AG10803 (cell line): Measurements from ENCODE around the gene DOK5.

Source experiments
- DNase-seq: peaks from one replicate; pipeline ENCODE4 v3.0.0; 2010; ENCODE audit warnings: low read depth
- H3K4me3 ChIP-seq: 2 replicates; pipeline ENCODE4 v1.5.1; 2011; ENCODE audit warnings: mild to moderate bottlenecking, low read length, control low read depth
- CTCF ChIP-seq: conservative IDR thresholded peaks from 2 replicates; pipeline ENCODE4 v1.5.1; 2011; ENCODE audit warnings: mild to moderate bottlenecking, low read length, control low read depth, inconsistent platforms

Gene DOK5

GRCh38 chr20:54491506-54491905 is 16.1 kb downstream of the DOK5 start:
- TF ChIP-seq CTCF, result no peak
- H3K4me3 ChIP-seq, result no peak overlapping the region
- DNase-seq, result no peak

- TF ChIP-seq CTCF, result no peak
- no peak overlapping the region for H3K4me3 ChIP-seq
- DNase-seq, result no peak
These were observed 19.1 kb downstream of the DOK5 start for GRCh38 chr20:54494303-54495006.

- TF ChIP-seq CTCF, result no peak
- no peak overlapping the region for H3K4me3 ChIP-seq
- peak; percentile 3 for DNase-seq
These were observed 22.7 kb downstream of the DOK5 start for GRCh38 chr20:54497931-54498718.

GRCh38 chr20:54499111-54499510 is 23.7 kb downstream of the DOK5 start:
- TF ChIP-seq CTCF, result no peak
- DNase-seq, result no peak
- H3K4me3 ChIP-seq, result no peak overlapping the region

GRCh38 chr20:54502179-54502578 is 26.8 kb downstream of the DOK5 start:
- DNase-seq, result no peak
- no peak overlapping the region for H3K4me3 ChIP-seq
- no peak for TF ChIP-seq CTCF

GRCh38 chr20:54506643-54507042 is 31.2 kb downstream of the DOK5 start:
- no peak for TF ChIP-seq CTCF
- DNase-seq, result no peak
- no peak overlapping the region for H3K4me3 ChIP-seq
